ENCODE measurements around the gene LCE1C. TPM values are rescaled to one million over a fixed set of nuclear protein-coding genes. Genes with fewer than 3 reads are reported as not detected.

Gene LCE1C
- total RNA-seq, result not detected

DNA sequence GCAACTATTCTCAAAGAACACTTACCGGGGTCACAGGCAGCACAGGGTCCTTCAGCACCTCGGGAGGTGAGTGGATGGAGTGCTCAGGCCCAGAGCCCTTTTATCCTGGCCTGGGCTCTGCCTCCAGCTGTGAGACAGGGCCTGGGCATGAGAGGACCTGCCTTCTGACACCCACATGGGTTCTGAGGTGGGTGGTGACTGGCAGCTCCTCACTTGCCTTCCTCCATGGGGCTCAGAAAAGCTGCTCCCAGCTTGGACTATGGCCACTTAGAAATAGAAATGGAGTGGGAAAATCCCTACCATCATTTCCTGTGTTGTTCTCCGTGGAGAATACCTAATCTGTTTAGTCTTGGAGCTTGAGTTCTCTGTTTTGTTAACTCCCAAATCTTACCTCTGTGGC lies at the start of gene LCE1C:
Gene LCE1C, minus strand, starts transcription at position 76 of the 400 bp plus-strand sequence. CDS start 1,173 bp downstream, outside the sequence.
- no peak for TF ChIP-seq POLR2A (IDR thresholded peaks at IDR 0.05)
- TF ChIP-seq, protein P1, sequence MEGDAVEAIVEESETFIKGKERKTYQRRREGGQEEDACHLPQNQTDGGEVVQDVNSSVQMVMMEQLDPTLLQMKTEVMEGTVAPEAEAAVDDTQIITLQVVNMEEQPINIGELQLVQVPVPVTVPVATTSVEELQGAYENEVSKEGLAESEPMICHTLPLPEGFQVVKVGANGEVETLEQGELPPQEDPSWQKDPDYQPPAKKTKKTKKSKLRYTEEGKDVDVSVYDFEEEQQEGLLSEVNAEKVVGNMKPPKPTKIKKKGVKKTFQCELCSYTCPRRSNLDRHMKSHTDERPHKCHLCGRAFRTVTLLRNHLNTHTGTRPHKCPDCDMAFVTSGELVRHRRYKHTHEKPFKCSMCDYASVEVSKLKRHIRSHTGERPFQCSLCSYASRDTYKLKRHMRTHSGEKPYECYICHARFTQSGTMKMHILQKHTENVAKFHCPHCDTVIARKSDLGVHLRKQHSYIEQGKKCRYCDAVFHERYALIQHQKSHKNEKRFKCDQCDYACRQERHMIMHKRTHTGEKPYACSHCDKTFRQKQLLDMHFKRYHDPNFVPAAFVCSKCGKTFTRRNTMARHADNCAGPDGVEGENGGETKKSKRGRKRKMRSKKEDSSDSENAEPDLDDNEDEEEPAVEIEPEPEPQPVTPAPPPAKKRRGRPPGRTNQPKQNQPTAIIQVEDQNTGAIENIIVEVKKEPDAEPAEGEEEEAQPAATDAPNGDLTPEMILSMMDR (IDR thresholded peaks at IDR 0.05), result no peak
- no peak within 1 kb of the TSS for H3K4me3 ChIP-seq
- H3K36me3 ChIP-seq, result no peaks in the 10 kb centered on the region
- no peak within 1 kb of the TSS for H3K27ac ChIP-seq
- H3K9me3 ChIP-seq, result no peaks in the 10 kb centered on the region
- no peaks in the 10 kb centered on the region for H3K27me3 ChIP-seq
- no peaks in the 10 kb centered on the region for H3K4me1 ChIP-seq
- DNase-seq, result no peak

DNA sequence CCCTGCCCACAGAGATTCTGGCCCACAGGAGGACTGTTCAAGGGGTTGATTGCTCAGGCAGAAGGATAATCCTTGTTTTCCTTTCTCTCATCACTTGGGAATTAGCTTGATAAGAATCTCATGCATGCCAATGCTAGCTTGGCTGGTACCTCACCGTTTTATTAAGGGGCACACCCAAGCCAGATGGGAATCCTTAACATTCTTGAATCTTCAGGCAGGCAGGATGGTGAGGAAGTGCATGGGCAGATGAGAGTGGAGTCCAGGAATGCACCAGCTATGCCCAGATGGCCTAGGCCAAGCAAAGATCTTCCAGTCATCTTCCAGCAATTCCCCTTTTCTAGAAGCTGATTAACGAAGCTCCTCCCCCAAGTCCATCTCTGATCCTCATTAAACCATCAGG lies 49.2 kb upstream of the LCE1C start:
- DNase-seq, result no peak
- no peak for TF ChIP-seq POLR2A (IDR thresholded peaks at IDR 0.05)
- TF ChIP-seq, protein P1 (IDR thresholded peaks at IDR 0.05), result no peak
- Histone ChIP-seq H3K27ac (no peak overlapping the region), H3K27me3 (no peaks in the 10 kb centered on the region), H3K4me1 (no peaks in the 10 kb centered on the region), H3K4me3 (no peak overlapping the region), H3K9me3 (no peaks in the 10 kb centered on the region), H3K36me3 (no peaks in the 10 kb centered on the region)

DNA sequence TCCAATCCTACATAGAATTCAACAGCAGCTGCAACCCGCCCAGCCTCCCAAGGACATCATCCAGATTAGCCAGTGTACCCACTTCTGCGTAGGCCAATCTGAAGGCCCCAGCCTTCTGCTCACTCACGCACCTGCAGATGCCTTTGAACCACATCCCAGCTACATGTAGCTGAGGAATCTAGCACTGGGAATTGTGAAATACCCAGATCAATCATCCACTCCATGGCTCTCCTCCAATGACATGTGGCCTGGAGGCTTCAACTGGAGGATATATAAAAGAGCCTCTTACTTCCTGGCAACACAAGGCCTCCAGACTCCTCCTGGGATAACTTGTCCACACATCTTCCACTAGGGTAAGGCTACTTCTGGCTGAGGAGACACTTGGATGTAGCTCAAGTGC lies 36.1 kb upstream of the LCE1C start, which contains the start of gene LCE6A:
Gene LCE6A, plus strand, starts transcription at position 301 of the 400 bp plus-strand sequence. CDS start 665 bp downstream, outside the sequence.
- DNase-seq, result no peak
- H3K27me3 ChIP-seq, result no peaks in the 10 kb centered on the region
- no peaks in the 10 kb centered on the region for H3K4me1 ChIP-seq
- H3K4me3 ChIP-seq, result no peak within 1 kb of the TSS
- TF ChIP-seq, protein P1 (IDR thresholded peaks at IDR 0.05), result no peak
- TF ChIP-seq POLR2A (IDR thresholded peaks at IDR 0.05), result no peak
- no peaks in the 10 kb centered on the region for H3K9me3 ChIP-seq
- no peak within 1 kb of the TSS for H3K27ac ChIP-seq
- H3K36me3 ChIP-seq, result no peaks in the 10 kb centered on the region

- no peak overlapping the region for H3K27ac ChIP-seq
These were observed 30.4 kb upstream of the LCE1C start for GRCh38 chr1:152836870-152837269.

GRCh38 chr1:152827173-152827572 lies 20.7 kb upstream of the LCE1C start, which contains the start of gene LCE1A:
TSS of gene LCE1A (plus strand) at chr1:152827473. CDS start at chr1:152827473, 0 bp downstream.
- Histone ChIP-seq H3K9me3 (no peaks in the 10 kb centered on the region), H3K4me1 (no peaks in the 10 kb centered on the region), H3K27me3 (no peaks in the 10 kb centered on the region), H3K27ac (no peak within 1 kb of the TSS), H3K4me3 (no peak within 1 kb of the TSS), H3K36me3 (no peaks in the 10 kb centered on the region)
- no peak for DNase-seq
- TF ChIP-seq, protein P1 (IDR thresholded peaks at IDR 0.05), result no peak
- TF ChIP-seq POLR2A (IDR thresholded peaks at IDR 0.05), result no peak

More at GRCh38 chr1:152836870-152837269, 30.4 kb upstream of the LCE1C start:
- Histone ChIP-seq H3K27me3 (no peaks in the 10 kb centered on the region), H3K36me3 (no peaks in the 10 kb centered on the region), H3K4me3 (no peak overlapping the region), H3K9me3 (no peaks in the 10 kb centered on the region), H3K4me1 (no peaks in the 10 kb centered on the region)
- DNase-seq, result no peak
- TF ChIP-seq, protein P1 (IDR thresholded peaks at IDR 0.05), result no peak
- TF ChIP-seq POLR2A (IDR thresholded peaks at IDR 0.05), result no peak

DNA sequence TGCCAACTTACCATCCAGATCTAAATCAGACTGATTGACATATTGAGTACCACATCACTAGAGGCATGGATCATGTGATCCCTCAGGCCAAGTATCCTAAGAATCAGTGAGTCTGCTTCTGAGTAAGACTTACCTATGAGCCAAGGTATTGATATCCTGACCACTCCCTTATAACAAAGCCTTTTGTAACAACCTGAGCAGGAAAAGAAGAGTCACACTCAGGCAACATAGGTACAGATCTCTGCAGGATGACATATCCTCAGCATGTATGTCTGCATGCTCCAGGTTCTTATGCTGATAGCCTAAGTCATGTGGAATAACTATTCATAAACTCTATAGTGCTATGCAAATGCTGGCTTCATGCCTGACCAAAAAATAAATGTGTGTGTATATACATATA lies 18.5 kb upstream of the LCE1C start:
- no peak overlapping the region for H3K4me3 ChIP-seq
- no peaks in the 10 kb centered on the region for H3K4me1 ChIP-seq
- no peak for DNase-seq
- no peak for TF ChIP-seq POLR2A (IDR thresholded peaks at IDR 0.05)
- TF ChIP-seq, protein P1 (IDR thresholded peaks at IDR 0.05), result no peak
- no peaks in the 10 kb centered on the region for H3K27me3 ChIP-seq
- H3K36me3 ChIP-seq, result no peaks in the 10 kb centered on the region
- H3K27ac ChIP-seq, result no peak overlapping the region
- H3K9me3 ChIP-seq, result no peaks in the 10 kb centered on the region
